ENCODE data around the gene XIRP2.
A peak's percentile ranks its signal among the peaks of the same experiment; 100 is the strongest.

XIRP2 gene

GRCh38 chr2:167192833-167193232 is 304.6 kb downstream of the XIRP2 start:
- H3K36me3 ChIP-seq = no peaks in the 10 kb centered on the region
- H3K4me1 ChIP-seq (ENCODE audit: control insufficient read depth in 1 of 2, insufficient read depth in 1 of 2, low read depth in 1 of 2, low read length in 1 of 2) = peaks cover 19 to 25% of the 10 kb centered on the region in 2 experiments
- no peaks in the 10 kb centered on the region for H3K9me3 ChIP-seq
- no peak overlapping the region for H3K4me3 ChIP-seq (ENCODE audit: low read depth in 1 of 2, low read length in 1 of 2)
- TF ChIP-seq, protein P1, sequence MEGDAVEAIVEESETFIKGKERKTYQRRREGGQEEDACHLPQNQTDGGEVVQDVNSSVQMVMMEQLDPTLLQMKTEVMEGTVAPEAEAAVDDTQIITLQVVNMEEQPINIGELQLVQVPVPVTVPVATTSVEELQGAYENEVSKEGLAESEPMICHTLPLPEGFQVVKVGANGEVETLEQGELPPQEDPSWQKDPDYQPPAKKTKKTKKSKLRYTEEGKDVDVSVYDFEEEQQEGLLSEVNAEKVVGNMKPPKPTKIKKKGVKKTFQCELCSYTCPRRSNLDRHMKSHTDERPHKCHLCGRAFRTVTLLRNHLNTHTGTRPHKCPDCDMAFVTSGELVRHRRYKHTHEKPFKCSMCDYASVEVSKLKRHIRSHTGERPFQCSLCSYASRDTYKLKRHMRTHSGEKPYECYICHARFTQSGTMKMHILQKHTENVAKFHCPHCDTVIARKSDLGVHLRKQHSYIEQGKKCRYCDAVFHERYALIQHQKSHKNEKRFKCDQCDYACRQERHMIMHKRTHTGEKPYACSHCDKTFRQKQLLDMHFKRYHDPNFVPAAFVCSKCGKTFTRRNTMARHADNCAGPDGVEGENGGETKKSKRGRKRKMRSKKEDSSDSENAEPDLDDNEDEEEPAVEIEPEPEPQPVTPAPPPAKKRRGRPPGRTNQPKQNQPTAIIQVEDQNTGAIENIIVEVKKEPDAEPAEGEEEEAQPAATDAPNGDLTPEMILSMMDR (IDR thresholded peaks at IDR 0.05) = no peak
- H3K27ac ChIP-seq = no peak overlapping the region
- no peaks in the 10 kb centered on the region for H3K27me3 ChIP-seq

GRCh38 chr2:167196461-167197252 is 308.4 kb downstream of the XIRP2 start:
- no peaks in the 10 kb centered on the region for H3K9me3 ChIP-seq
- H3K27me3 ChIP-seq = no peaks in the 10 kb centered on the region
- H3K36me3 ChIP-seq = no peaks in the 10 kb centered on the region
- H3K4me3 ChIP-seq (ENCODE audit: low read depth in 1 of 2, low read length in 1 of 2) = peak overlapping the region in 1 of 2 experiments; percentile 2
- TF ChIP-seq, protein P1 (IDR thresholded peaks at IDR 0.05) = no peak
- peak overlapping the region; percentile 15 for H3K27ac ChIP-seq
- peaks cover 19 to 30% of the 10 kb centered on the region in 2 experiments for H3K4me1 ChIP-seq (ENCODE audit: control insufficient read depth in 1 of 2, insufficient read depth in 1 of 2, low read depth in 1 of 2, low read length in 1 of 2)

- TF ChIP-seq, protein P1 (IDR thresholded peaks at IDR 0.05) = no peak
- Histone ChIP-seq H3K9me3 (no peaks in the 10 kb centered on the region), H3K4me3 (ENCODE audit: low read depth in 1 of 2, low read length in 1 of 2) (no peak overlapping the region), H3K4me1 (ENCODE audit: control insufficient read depth in 1 of 2, insufficient read depth in 1 of 2, low read depth in 1 of 2, low read length in 1 of 2) (peaks cover 19 to 30% of the 10 kb centered on the region in 2 experiments), H3K36me3 (no peaks in the 10 kb centered on the region), H3K27ac (no peak overlapping the region), H3K27me3 (no peaks in the 10 kb centered on the region)
These were observed 309.7 kb downstream of the XIRP2 start for GRCh38 chr2:167198009-167198408.

DNA sequence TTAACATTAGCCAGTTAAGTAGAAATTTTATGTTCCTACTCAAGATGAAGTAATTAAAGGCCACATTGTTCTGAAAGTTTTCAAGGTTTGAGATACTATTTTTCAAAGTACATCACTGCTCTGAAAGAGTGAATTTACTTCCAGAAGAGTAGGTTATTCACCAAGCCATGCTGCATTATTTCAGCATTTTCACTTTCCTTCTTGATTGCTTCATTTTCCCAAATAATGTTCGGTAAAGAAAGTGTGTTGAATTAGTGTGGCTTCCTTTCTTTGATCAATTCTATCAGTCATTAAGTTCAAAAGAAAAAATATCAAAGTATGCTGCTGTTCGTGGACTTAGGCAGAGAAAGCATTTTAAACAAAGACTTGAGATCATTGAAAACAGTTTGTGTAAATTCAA is 310.3 kb downstream of the XIRP2 start:
- Histone ChIP-seq H3K4me1 (ENCODE audit: control insufficient read depth in 1 of 2, insufficient read depth in 1 of 2, low read depth in 1 of 2, low read length in 1 of 2) (peaks cover 19 to 30% of the 10 kb centered on the region in 2 experiments), H3K4me3 (ENCODE audit: low read depth in 1 of 2, low read length in 1 of 2) (no peak overlapping the region), H3K36me3 (no peaks in the 10 kb centered on the region), H3K27ac (no peak overlapping the region), H3K9me3 (no peaks in the 10 kb centered on the region), H3K27me3 (no peaks in the 10 kb centered on the region)
- TF ChIP-seq, protein P1 (IDR thresholded peaks at IDR 0.05) = no peak

DNA sequence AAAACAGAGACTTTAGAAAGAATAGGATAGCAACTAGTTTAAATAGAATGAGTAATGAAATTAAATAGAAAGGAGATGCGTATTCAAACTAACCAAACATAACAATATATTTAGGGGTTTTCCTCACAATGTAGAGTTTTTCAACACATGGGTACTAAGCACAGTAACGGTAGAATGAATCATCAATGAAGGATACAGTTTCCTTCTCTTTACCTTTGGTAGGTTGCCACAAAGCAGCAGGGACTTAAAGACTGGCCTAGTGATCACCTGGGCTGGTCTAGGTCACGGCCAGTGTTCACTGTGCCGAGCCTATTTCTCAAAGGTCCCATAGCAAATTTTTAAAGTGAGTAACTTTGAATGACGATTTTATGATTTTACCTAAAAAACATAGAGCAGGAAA is 311.7 kb downstream of the XIRP2 start:
- Histone ChIP-seq H3K27ac (no peak overlapping the region), H3K27me3 (no peaks in the 10 kb centered on the region), H3K4me1 (ENCODE audit: control insufficient read depth in 1 of 2, insufficient read depth in 1 of 2, low read depth in 1 of 2, low read length in 1 of 2) (peaks cover 19 to 30% of the 10 kb centered on the region in 2 experiments), H3K36me3 (no peaks in the 10 kb centered on the region), H3K4me3 (ENCODE audit: low read depth in 1 of 2, low read length in 1 of 2) (no peak overlapping the region), H3K9me3 (no peaks in the 10 kb centered on the region)
- TF ChIP-seq, protein P1 (IDR thresholded peaks at IDR 0.05) = no peak

All from neutrophil (primary cell).